ENCODE results near the gene OPCML. TPM values are rescaled to one million over a fixed set of nuclear protein-coding genes. Genes with fewer than 3 reads are reported as not detected.

Gene OPCML
- polyA plus RNA-seq, 1 donor (not counting 4 experiments of a cell fraction or from before 2014, with no cell fraction given): 0.04 TPM

GRCh38 chr11:132627981-132628380, 904.3 kb downstream of the OPCML start:
- no peaks in the 10 kb centered on the region for H3K27me3 ChIP-seq (ENCODE audit: control insufficient read depth, extremely low read depth, insufficient read depth, low read length)
- no peak overlapping the region for H3K4me2 ChIP-seq (ENCODE audit: control insufficient read depth, extremely low read depth, insufficient read depth, low read depth, low read length)
- FAIRE-seq (no peak), DNase-seq (ENCODE audit: low read depth, low spot score) (no peak)
- H3K4me1 ChIP-seq (ENCODE audit: control insufficient read depth, extremely low read depth, insufficient read depth, low read length): no peaks in the 10 kb centered on the region
- no peaks in the 10 kb centered on the region for H3K36me3 ChIP-seq (ENCODE audit: control insufficient read depth in 2 of 2, extremely low read depth in 1 of 2, insufficient read depth in 2 of 2, low read length in 2 of 2)
- H3K9me1 ChIP-seq (ENCODE audit: control insufficient read depth, extremely low read depth, insufficient read depth, low read length): no peaks in the 10 kb centered on the region
- TF ChIP-seq EZH2 (IDR thresholded peaks at IDR 0.05; ENCODE audit: low read length) (no peak), CTCF (optimal IDR thresholded peaks at IDR 0.05 in 1 of 3, IDR thresholded peaks at IDR 0.05 in 1 of 3, conservative IDR thresholded peaks at IDR 0.05 in 1 of 3; ENCODE audit: extremely low read depth in 1 of 3, insufficient read depth in 2 of 3, low read length in 3 of 3) (no peak)
- no peak overlapping the region for H3K27ac ChIP-seq (ENCODE audit: control insufficient read depth, insufficient read depth, low read length)
- no peaks in the 10 kb centered on the region for H3K79me2 ChIP-seq (ENCODE audit: control insufficient read depth, insufficient read depth, low read length)
- H4K20me1 ChIP-seq (ENCODE audit: control insufficient read depth, extremely low read depth, insufficient read depth, low read length): no peaks in the 10 kb centered on the region
- dilution Hi-C loops (cut with MboI; ENCODE audit: extremely low pct_ligation_motif_present, low sequenced_read_pairs): no loop called here
- H3K9ac ChIP-seq (ENCODE audit: control insufficient read depth, extremely low read depth, insufficient read depth, low read length): no peak overlapping the region
- no peaks in the 10 kb centered on the region for H3K9me3 ChIP-seq (ENCODE audit: control insufficient read depth, low read depth, low read length)
- no peak overlapping the region for H2AFZ ChIP-seq (ENCODE audit: control insufficient read depth, low read length)
- no peak overlapping the region for H3K4me3 ChIP-seq (ENCODE audit: control insufficient read depth in 2 of 3, extremely low read depth in 1 of 3, insufficient read depth in 2 of 3, low read depth in 1 of 3, low read length in 3 of 3)

- no peak overlapping the region for H3K4me3 ChIP-seq (ENCODE audit: control insufficient read depth in 2 of 3, extremely low read depth in 1 of 3, insufficient read depth in 2 of 3, low read depth in 1 of 3, low read length in 3 of 3)
- dilution Hi-C loops (cut with MboI; ENCODE audit: extremely low pct_ligation_motif_present, low sequenced_read_pairs): no loop called here
- no peaks in the 10 kb centered on the region for H3K9me1 ChIP-seq (ENCODE audit: control insufficient read depth, extremely low read depth, insufficient read depth, low read length)
- H3K4me2 ChIP-seq (ENCODE audit: control insufficient read depth, extremely low read depth, insufficient read depth, low read depth, low read length): no peak overlapping the region
- DNase-seq (ENCODE audit: low read depth, low spot score) (no peak), FAIRE-seq (no peak)
- no peak overlapping the region for H3K27ac ChIP-seq (ENCODE audit: control insufficient read depth, insufficient read depth, low read length)
- H3K9me3 ChIP-seq (ENCODE audit: control insufficient read depth, low read depth, low read length): no peaks in the 10 kb centered on the region
- no peaks in the 10 kb centered on the region for H4K20me1 ChIP-seq (ENCODE audit: control insufficient read depth, extremely low read depth, insufficient read depth, low read length)
- H3K4me1 ChIP-seq (ENCODE audit: control insufficient read depth, extremely low read depth, insufficient read depth, low read length): no peaks in the 10 kb centered on the region
- no peaks in the 10 kb centered on the region for H3K27me3 ChIP-seq (ENCODE audit: control insufficient read depth, extremely low read depth, insufficient read depth, low read length)
- no peaks in the 10 kb centered on the region for H3K36me3 ChIP-seq (ENCODE audit: control insufficient read depth in 2 of 2, extremely low read depth in 1 of 2, insufficient read depth in 2 of 2, low read length in 2 of 2)
- H2AFZ ChIP-seq (ENCODE audit: control insufficient read depth, low read length): no peak overlapping the region
- H3K79me2 ChIP-seq (ENCODE audit: control insufficient read depth, insufficient read depth, low read length): no peaks in the 10 kb centered on the region
- H3K9ac ChIP-seq (ENCODE audit: control insufficient read depth, extremely low read depth, insufficient read depth, low read length): no peak overlapping the region
- TF ChIP-seq CTCF (optimal IDR thresholded peaks at IDR 0.05 in 1 of 3, IDR thresholded peaks at IDR 0.05 in 1 of 3, conservative IDR thresholded peaks at IDR 0.05 in 1 of 3; ENCODE audit: extremely low read depth in 1 of 3, insufficient read depth in 2 of 3, low read length in 3 of 3) (no peak), EZH2 (IDR thresholded peaks at IDR 0.05; ENCODE audit: low read length) (no peak)
Measured at GRCh38 chr11:132626446-132626845, 905.9 kb downstream of the OPCML start.

All from keratinocyte (primary cell).